ENCODE results near the gene TUBGCP3. TPM values are rescaled to one million over a fixed set of nuclear protein-coding genes. Genes with fewer than 3 reads are reported as not detected.

Gene TUBGCP3
- total RNA-seq, 1 experiment from 2014 or later: 51.4 TPM

- Histone ChIP-seq H3K36me3 (ENCODE audit: control insufficient read depth in 1 of 2, insufficient read depth in 2 of 2, low read length in 2 of 2) (peaks cover 8 to 14% of the 10 kb centered on the region in 2 experiments; a peak in 3 of 4 replicates), H2AFZ (ENCODE audit: low read depth, low read length, poor library complexity, severe bottlenecking) (no peak overlapping the region), H3K9ac (ENCODE audit: low read length) (no peak overlapping the region), H3K79me2 (ENCODE audit: insufficient read depth, low read length) (peaks cover 85% of the 10 kb centered on the region), H3K4me3 (replicated peaks in 1 of 2; ENCODE audit: low read depth in 1 of 2, low read length in 2 of 2) (no peak overlapping the region), H3K9me3 (ENCODE audit: control insufficient read depth in 1 of 2, insufficient read depth in 1 of 2, low read depth in 1 of 2, low read length in 2 of 2) (no peaks in the 10 kb centered on the region), H4K20me1 (ENCODE audit: insufficient read depth) (0 out of 2 replicates have a peak, but pooled peaks cover 4% of the 10 kb centered on the region), H3K9me2 (ENCODE audit: insufficient read depth) (no peaks in the 10 kb centered on the region), H3K27ac (ENCODE audit: low read depth, low read length) (no peak overlapping the region), H3K4me1 (ENCODE audit: control insufficient read depth in 1 of 2, insufficient read depth in 2 of 2, low read length in 2 of 2) (no peaks in the 10 kb centered on the region), H3K4me2 (ENCODE audit: low read length) (no peak overlapping the region), H3K27me3 (ENCODE audit: insufficient read depth, low read length) (no peaks in the 10 kb centered on the region)
- ChIA-PET RAD21 (ENCODE audit: low non-redundant PET in 1 of 2, low total read pairs in 2 of 2, uncharacterized antibody in 2 of 2, unreplicated experiment in 2 of 2) (no interaction called here), POLR2A (no interaction called here), CTCF (no interaction called here)
- BruUV-seq (replicated peaks): no TSS peak
- intact Hi-C loops (cut with micrococcal nuclease): no loop called here
- TF ChIP-seq SP1 (IDR thresholded peaks at IDR 0.05; ENCODE audit: low read depth) (no peak), POLR2A (IDR thresholded peaks at IDR 0.05; ENCODE audit: borderline replicate concordance, extremely low read depth, insufficient read depth, insufficient read length) (no peak), ELF1 (IDR thresholded peaks at IDR 0.05; ENCODE audit: borderline replicate concordance, low read depth) (no peak), ZBTB33 (IDR thresholded peaks at IDR 0.05; ENCODE audit: extremely low read depth, insufficient replicate concordance, low read length) (no peak), ZFX (IDR thresholded peaks at IDR 0.05) (no peak), REST (IDR thresholded peaks at IDR 0.05; ENCODE audit: low read depth) (no peak), CBX3 (IDR thresholded peaks at IDR 0.05; ENCODE audit: low read depth) (no peak), RAD21 (IDR thresholded peaks at IDR 0.05; ENCODE audit: low read depth) (no peak), JUND (IDR thresholded peaks at IDR 0.05) (no peak), SIN3A (IDR thresholded peaks at IDR 0.05; ENCODE audit: low read depth) (no peak), CTCF (IDR thresholded peaks at IDR 0.05 in 2 of 3, conservative IDR thresholded peaks at IDR 0.05 in 1 of 3; ENCODE audit: borderline replicate concordance in 1 of 3, insufficient read depth in 1 of 3, low read depth in 2 of 3, low read length in 2 of 3) (no peak), EZH2 (IDR thresholded peaks at IDR 0.05) (no peak), FOSL1 (IDR thresholded peaks at IDR 0.05; ENCODE audit: low read depth) (no peak), MAX (IDR thresholded peaks at IDR 0.05) (no peak), YY1 (IDR thresholded peaks at IDR 0.05; ENCODE audit: extremely low read depth, insufficient replicate concordance, low read depth, low read length) (no peak), POLR2AphosphoS5 (IDR thresholded peaks at IDR 0.05; ENCODE audit: low read depth, low read length) (no peak)
- ATAC-seq (no peak), DNase-seq (ENCODE audit: low read depth, low spot score) (no peak)
These were observed 20.6 kb downstream of the TUBGCP3 start for GRCh38 chr13:112567161-112567862.

Measured in HCT116 (cell line).